ENCODE measurements around the gene ANKRD27. TPM values are rescaled to one million over a fixed set of nuclear protein-coding genes. Genes with fewer than 3 reads are reported as not detected.

Gene ANKRD27
- total RNA-seq, 1 experiment from 2014 or later, result 55.5 TPM

DNA sequence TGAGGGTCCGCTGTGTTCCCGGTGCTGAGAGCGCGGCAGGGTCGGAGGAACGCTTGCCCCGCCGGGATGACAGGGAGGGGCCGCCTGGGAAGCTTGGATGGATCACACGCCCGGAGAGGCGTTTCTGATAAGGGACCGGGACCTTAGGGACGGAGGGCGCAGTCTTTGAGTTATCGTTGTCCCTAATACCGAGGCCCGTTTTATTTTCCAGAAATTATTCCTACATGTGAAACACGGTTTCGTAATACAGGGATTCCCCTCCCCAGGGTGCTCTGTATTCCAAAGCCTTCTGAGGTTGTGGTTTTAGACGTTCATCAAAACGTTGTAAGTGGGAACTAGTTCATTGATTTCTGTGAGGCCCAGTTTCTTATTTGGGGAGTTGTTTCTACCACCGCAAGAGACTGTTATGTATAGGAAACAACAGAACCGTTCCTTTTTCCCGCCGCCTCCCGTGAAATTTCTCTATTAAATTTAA is 93.2 kb downstream of the ANKRD27 start:
- no peak for DNase-seq
- ChIA-PET POLR2A (ENCODE audit: unreplicated experiment) (no interaction called here), CTCF (no interaction called here)
- Histone ChIP-seq H3K9me2 (ENCODE audit: insufficient read depth) (no peaks in the 10 kb centered on the region), H3K9me3 (ENCODE audit: insufficient read depth, low read depth) (no peaks in the 10 kb centered on the region), H2AFZ (peak overlapping the region; percentile 93), H3K4me3 (peak overlapping the region; percentile 73), H3K27me3 (ENCODE audit: insufficient read depth, low read depth) (no peaks in the 10 kb centered on the region), H3K36me3 (ENCODE audit: low read depth) (peaks cover 15% of the 10 kb centered on the region; the same call in 1 of the 2 replicates), H3K4me2 (peak overlapping the region; percentile 86), H3F3A (ENCODE audit: insufficient read depth, low read depth) (no peaks in the 10 kb centered on the region), H3K27ac (peak overlapping the region; percentile 51), H4K20me1 (ENCODE audit: insufficient read depth) (no peaks in the 10 kb centered on the region), H3K4me1 (replicated peaks; ENCODE audit: insufficient read depth) (peaks cover 11% of the 10 kb centered on the region), H3K79me2 (ENCODE audit: low read depth) (peaks cover 18% of the 10 kb centered on the region)
- no TSS peak for BruUV-seq (replicated peaks)
- intact Hi-C loops (cut with micrococcal nuclease; ENCODE audit: unreplicated experiment), result loop anchor here (5.0 kb wide), 1 partner anchor 596 kb away; no protein-coding TSS in a partner anchor
- TF ChIP-seq EZH2 (IDR thresholded peaks at IDR 0.05; ENCODE audit: low read depth) (no peak), CTCF (conservative IDR thresholded peaks at IDR 0.05) (no peak)

DNA sequence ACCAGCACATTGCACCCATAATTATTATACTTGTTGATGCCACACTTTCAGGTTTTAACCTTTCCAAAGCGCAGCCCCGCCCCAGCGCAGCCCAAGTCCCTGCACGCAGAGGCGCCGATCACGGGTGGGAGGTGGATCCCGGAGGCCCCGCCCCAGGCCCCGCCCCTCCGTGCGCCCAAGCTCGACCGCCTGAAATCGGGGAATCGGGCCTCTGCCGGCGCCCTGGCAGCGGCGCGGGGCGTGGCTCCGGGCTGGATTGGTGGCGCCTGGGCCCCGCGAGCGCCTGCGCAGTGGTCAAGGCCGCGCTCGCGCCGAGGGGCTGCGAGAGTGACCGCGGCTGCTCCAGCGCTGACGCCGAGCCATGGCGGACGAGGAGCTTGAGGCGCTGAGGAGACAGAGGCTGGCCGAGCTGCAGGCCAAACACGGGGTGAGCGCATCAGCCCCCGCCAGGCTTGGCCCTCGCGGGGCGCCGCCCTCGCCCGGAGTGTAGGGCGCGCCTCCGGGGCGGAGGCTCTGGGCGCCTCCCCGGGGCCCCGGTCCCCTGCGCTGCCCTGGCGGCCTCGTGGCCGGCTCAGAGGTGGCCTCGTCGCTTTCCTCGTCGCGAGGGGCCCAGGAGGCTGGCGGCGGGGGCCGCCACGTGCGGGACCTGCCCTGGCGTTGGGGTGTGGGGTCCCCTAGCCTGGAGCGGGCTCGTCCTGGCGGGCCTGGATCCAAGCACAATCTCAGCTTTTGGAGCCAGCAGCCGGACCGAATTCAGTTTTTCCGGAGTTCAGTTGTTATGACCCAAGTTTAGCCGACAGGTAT is 93.9 kb downstream of the ANKRD27 start, which contains the start of gene PDCD5:
TSS of gene PDCD5 (plus strand) at position 290 of the 804 bp plus-strand sequence. CDS start at position 362, 72 bp downstream.
- ChIA-PET POLR2A (ENCODE audit: unreplicated experiment) (no interaction called here), CTCF (interaction anchor here (0.7 kb wide), 1 partner anchor 115 kb away, joined by 8 read pairs; no protein-coding TSS in a partner anchor)
- Histone ChIP-seq H3K9me2 (ENCODE audit: insufficient read depth) (no peaks in the 10 kb centered on the region), H3K36me3 (ENCODE audit: low read depth) (0 out of 2 replicates have a peak, but pooled peaks cover 12% of the 10 kb centered on the region), H4K20me1 (ENCODE audit: insufficient read depth) (no peaks in the 10 kb centered on the region), H3K4me3 (peak within 1 kb of the TSS; percentile 73), H3F3A (ENCODE audit: insufficient read depth, low read depth) (no peaks in the 10 kb centered on the region), H3K27me3 (ENCODE audit: insufficient read depth, low read depth) (no peaks in the 10 kb centered on the region), H3K79me2 (ENCODE audit: low read depth) (peaks cover 18% of the 10 kb centered on the region), H3K27ac (peak within 1 kb of the TSS; percentile 51), H3K9me3 (ENCODE audit: insufficient read depth, low read depth) (no peaks in the 10 kb centered on the region), H2AFZ (peak within 1 kb of the TSS; percentile 93), H3K4me1 (replicated peaks; ENCODE audit: insufficient read depth) (peaks cover 11% of the 10 kb centered on the region), H3K4me2 (peak within 1 kb of the TSS; percentile 86)
- intact Hi-C loops (cut with micrococcal nuclease; ENCODE audit: unreplicated experiment), result loop anchor here (5.0 kb wide), 1 partner anchor 596 kb away; no protein-coding TSS in a partner anchor
- DNase-seq, result peak; percentile 77 to 95
- no TSS peak for BruUV-seq (replicated peaks)
- TF ChIP-seq EZH2 (IDR thresholded peaks at IDR 0.05; ENCODE audit: low read depth) (no peak), CTCF (conservative IDR thresholded peaks at IDR 0.05) (no peak)

DNA sequence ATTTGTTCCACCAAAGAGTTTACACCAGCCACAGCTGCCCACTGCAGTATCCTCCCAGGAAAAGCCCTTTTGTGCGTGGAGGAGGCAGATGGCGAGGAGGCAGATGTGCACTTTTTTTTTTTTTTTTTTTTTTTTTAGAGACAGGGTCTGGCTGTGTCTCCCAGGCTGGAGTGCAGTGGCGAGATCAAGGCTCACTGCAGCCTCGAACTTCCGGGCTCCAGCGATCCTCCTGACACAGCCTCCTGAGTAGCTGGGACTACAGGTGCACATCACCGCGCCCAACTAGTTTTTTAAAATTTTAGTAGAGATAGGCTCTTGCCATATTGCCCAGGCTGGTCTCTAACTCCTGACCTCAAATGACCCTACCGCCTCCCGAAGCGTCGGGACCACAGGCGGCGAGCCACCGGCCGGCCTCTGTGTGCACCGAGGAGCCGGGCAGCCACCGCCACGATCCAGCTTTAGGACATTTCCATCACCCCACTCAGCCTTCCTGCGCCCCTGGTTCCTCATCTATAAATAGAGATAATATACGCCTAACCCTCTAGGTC is 94.6 kb downstream of the ANKRD27 start:
- intact Hi-C loops (cut with micrococcal nuclease; ENCODE audit: unreplicated experiment), result loop anchor here (5.0 kb wide), 1 partner anchor 597 kb away; no protein-coding TSS in a partner anchor
- TF ChIP-seq EZH2 (IDR thresholded peaks at IDR 0.05; ENCODE audit: low read depth) (no peak), CTCF (conservative IDR thresholded peaks at IDR 0.05) (no peak)
- Histone ChIP-seq H3K4me1 (replicated peaks; ENCODE audit: insufficient read depth) (peaks cover 11% of the 10 kb centered on the region), H3K27ac (no peak overlapping the region), H3K36me3 (ENCODE audit: low read depth) (0 out of 2 replicates have a peak, but pooled peaks cover 12% of the 10 kb centered on the region), H3K4me2 (peak overlapping the region; percentile 86), H3K27me3 (ENCODE audit: insufficient read depth, low read depth) (no peaks in the 10 kb centered on the region), H4K20me1 (ENCODE audit: insufficient read depth) (no peaks in the 10 kb centered on the region), H3K4me3 (peak overlapping the region; percentile 73), H3K9me2 (ENCODE audit: insufficient read depth) (no peaks in the 10 kb centered on the region), H3K79me2 (ENCODE audit: low read depth) (peaks cover 18% of the 10 kb centered on the region), H3K9me3 (ENCODE audit: insufficient read depth, low read depth) (no peaks in the 10 kb centered on the region), H3F3A (ENCODE audit: insufficient read depth, low read depth) (no peaks in the 10 kb centered on the region), H2AFZ (peak overlapping the region; percentile 86)
- no TSS peak for BruUV-seq (replicated peaks)
- ChIA-PET POLR2A (ENCODE audit: unreplicated experiment) (no interaction called here), CTCF (interaction anchor here (0.7 kb wide), 1 partner anchor 115 kb away, joined by 8 read pairs; no protein-coding TSS in a partner anchor)
- DNase-seq, result no peak

All from PC-9 (cell line).